ENCODE measurements around the gene CAST.

- TF ChIP-seq JUN (IDR thresholded peaks at IDR 0.05) (no peak), CTCF (IDR thresholded peaks at IDR 0.05) (no peak), CHD4 (IDR thresholded peaks at IDR 0.05; ENCODE audit: borderline replicate concordance) (no peak), POLR2A (IDR thresholded peaks at IDR 0.05; ENCODE audit: low read length) (no peak), SMC3 (IDR thresholded peaks at IDR 0.05) (no peak), PBX3 (IDR thresholded peaks at IDR 0.05) (no peak), USF2 (IDR thresholded peaks at IDR 0.05) (no peak), MAX (IDR thresholded peaks at IDR 0.05) (no peak), HDAC2 (IDR thresholded peaks at IDR 0.05) (no peak), ZC3H11A (IDR thresholded peaks at IDR 0.05) (no peak), KDM1A (IDR thresholded peaks at IDR 0.05; ENCODE audit: low read depth) (no peak), TP53 (CRISPR knock-in tag; IDR thresholded peaks at IDR 0.05) (no peak), PHF8 (IDR thresholded peaks at IDR 0.05; ENCODE audit: borderline replicate concordance, low read depth) (no peak)
Measured at GRCh38 chr5:96743065-96743768, 81.0 kb downstream of the CAST start.
